Mucosa of stomach (tissue), 1 donor: ENCODE results near the gene RBM4.

Experiments used
- H3K27me3 ChIP-seq: one replicate; pipeline ENCODE4 v1.7.0; 2013; ENCODE audit warnings: mild to moderate bottlenecking, low read length; ENCODE audit not compliant: control insufficient read depth, insufficient read depth
- H3K36me3 ChIP-seq: one replicate; pipeline ENCODE4 v1.7.0; 2013; ENCODE audit warnings: low read length; ENCODE audit not compliant: control insufficient read depth, insufficient read depth
- H3K4me1 ChIP-seq: one replicate; pipeline ENCODE4 v1.7.0; 2013; ENCODE audit warnings: mild to moderate bottlenecking, low read length; ENCODE audit not compliant: control insufficient read depth, insufficient read depth
- H3K4me3 ChIP-seq: one replicate; pipeline ENCODE4 v1.7.0; 2013; ENCODE audit warnings: low read length
- H3K9ac ChIP-seq: one replicate; pipeline ENCODE4 v1.7.0; 2013; ENCODE audit warnings: mild to moderate bottlenecking, low read length, moderate library complexity
- H3K9me3 ChIP-seq: one replicate; pipeline ENCODE4 v1.7.0; 2013; ENCODE audit warnings: mild to moderate bottlenecking, low read length, moderate library complexity; ENCODE audit not compliant: control insufficient read depth
- donor health status: Pancreatic carcinoma.

Gene RBM4

DNA sequence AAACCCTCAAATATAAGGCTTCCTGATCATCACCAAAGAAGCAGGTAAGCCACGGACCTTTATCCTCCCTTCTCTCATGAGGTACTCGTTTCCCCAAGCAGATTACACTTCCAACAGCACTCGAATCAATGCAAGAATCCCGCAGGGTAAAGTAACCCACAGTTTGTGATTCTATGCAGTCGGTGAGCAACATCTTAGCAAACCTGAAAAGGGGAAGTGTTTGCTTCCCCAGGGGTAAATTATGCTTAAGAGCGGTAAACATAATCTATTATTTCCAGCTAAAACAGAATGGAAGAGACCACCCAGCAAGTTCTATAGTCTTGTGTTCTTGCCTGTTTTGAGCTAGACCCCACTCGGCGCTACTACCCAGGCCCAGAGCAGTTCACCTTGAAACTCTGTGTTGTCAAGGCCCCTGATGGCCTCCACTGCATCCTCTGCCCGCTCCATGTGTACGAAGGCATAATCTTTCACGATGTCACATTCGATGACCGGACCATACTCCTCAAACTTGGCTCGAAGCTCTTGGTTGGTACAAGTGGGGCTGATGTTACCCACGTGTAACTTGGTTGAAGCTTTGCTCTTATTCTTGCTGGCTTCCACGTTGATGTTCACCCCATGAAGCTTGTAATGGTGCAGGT, 37.9 kb downstream of the RBM4 start:
- Histone ChIP-seq H3K27me3 (no peaks in the 10 kb centered on the region), H3K9me3 (no peaks in the 10 kb centered on the region), H3K4me3 (no peak overlapping the region), H3K9ac (no peak overlapping the region), H3K36me3 (no peaks in the 10 kb centered on the region), H3K4me1 (peaks cover 14% of the 10 kb centered on the region)

DNA sequence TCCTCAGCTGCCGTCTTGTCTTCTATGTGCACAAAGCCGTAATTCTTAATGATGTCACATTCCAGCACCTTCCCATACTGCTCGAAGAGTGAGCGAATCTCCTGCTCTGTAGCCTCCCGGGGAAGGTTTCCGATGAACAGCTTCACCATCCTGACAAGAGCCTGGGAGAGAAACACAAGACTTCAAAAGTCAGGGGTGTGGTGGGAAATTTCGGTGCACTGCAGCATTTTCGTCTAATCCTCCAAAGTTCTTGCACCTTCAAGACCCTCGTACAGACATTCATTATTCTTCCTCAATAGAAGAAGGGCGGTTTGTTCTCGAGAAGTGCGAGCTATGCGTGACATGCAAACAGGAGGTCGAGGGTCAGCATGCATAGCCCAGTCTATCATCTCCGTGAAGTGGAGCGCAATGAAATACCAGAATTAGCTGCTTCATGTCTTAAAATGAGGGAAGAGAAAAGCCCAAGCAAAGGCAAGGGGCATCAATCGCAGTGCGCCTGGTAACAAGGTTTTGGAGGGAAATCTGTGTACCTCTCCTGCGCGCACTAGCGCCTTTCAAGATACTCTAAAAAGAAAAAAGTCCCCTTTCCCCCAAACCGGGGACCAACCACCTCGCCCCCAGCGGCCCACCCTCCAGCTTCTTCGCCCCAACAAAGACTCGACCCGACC, 38.6 kb downstream of the RBM4 start:
- peak overlapping the region; percentile 28 for H3K4me3 ChIP-seq
- H3K36me3 ChIP-seq: no peaks in the 10 kb centered on the region
- peaks cover 14% of the 10 kb centered on the region for H3K4me1 ChIP-seq
- peak overlapping the region; percentile 86 for H3K9ac ChIP-seq
- no peaks in the 10 kb centered on the region for H3K9me3 ChIP-seq
- H3K27me3 ChIP-seq: no peaks in the 10 kb centered on the region

GRCh38 chr11:66677599-66678375, 39.3 kb downstream of the RBM4 start, which contains the start of gene RBM4B:
RBM4B (minus strand) TSS chr11:66677887; CDS start chr11:66677079, 808 bp downstream.
- H3K9ac ChIP-seq: peak within 1 kb of the TSS; percentile 86

DNA sequence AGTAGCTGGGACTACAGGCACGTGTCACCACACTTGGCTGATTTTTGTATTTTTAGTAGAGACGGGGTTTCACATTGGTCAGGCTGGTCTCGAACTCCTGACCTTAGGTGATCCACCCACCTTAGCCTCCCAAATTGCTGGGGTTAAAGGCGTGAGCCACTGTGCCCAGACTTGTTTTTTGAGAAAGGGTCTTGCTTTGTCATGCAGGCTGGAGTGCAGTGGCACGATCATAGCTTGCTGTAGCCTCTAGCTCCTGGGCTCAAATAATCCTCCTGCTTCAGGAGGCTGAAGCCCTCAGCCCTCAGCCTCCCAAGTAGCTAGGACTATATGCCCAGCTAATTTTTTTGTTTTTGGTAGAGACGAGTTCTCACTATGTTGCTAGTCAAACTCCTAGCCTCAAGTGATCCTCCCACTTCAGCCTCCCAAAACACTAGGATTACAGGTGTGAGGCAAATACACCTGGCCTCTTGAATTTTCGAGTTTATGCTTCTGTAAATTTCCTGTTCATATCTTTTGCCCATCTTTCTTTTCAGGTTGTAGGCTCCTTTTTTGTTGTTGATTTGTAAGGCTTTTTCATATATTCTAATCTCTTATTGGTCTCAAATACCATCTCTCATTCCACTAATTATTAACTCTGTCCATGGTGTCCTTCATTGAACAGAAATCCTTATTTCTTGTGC, 42.6 kb downstream of the RBM4 start:
- no peak overlapping the region for H3K4me3 ChIP-seq
- H3K27me3 ChIP-seq: no peaks in the 10 kb centered on the region
- H3K4me1 ChIP-seq: peaks cover 13% of the 10 kb centered on the region
- no peak overlapping the region for H3K9ac ChIP-seq
- H3K36me3 ChIP-seq: no peaks in the 10 kb centered on the region
- no peaks in the 10 kb centered on the region for H3K9me3 ChIP-seq

More at GRCh38 chr11:66677599-66678375, 39.3 kb downstream of the RBM4 start, which contains the start of gene RBM4B:
- peaks cover 14% of the 10 kb centered on the region for H3K4me1 ChIP-seq
- no peaks in the 10 kb centered on the region for H3K27me3 ChIP-seq
- no peaks in the 10 kb centered on the region for H3K9me3 ChIP-seq
- H3K36me3 ChIP-seq: no peaks in the 10 kb centered on the region
- peak within 1 kb of the TSS; percentile 28 for H3K4me3 ChIP-seq

DNA sequence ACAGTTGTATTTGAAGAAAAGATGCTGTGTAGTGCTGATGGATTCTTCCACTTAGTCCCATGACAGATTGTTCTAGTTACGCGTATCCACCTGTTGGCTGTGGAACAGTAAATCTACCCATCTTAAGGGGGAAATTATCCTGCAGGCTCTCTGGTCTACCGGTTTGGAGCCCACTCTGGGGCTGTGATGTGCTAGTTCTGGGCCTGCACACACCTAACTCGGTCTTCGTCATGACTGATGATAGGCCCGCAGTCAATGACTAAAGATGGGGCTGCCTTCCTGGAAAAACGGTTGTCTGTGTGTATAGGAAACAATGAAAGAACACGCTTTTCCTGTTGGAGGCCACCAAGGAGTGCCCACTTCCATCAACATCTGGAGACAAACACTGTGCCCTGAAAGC, 45.4 kb downstream of the RBM4 start:
- H3K9ac ChIP-seq: no peak overlapping the region
- no peaks in the 10 kb centered on the region for H3K36me3 ChIP-seq
- no peaks in the 10 kb centered on the region for H3K9me3 ChIP-seq
- peaks cover under 1% of the 10 kb centered on the region for H3K4me1 ChIP-seq
- no peaks in the 10 kb centered on the region for H3K27me3 ChIP-seq
- no peak overlapping the region for H3K4me3 ChIP-seq

GRCh38 chr11:66684635-66685034, 46.1 kb downstream of the RBM4 start:
- Histone ChIP-seq H3K9me3 (no peaks in the 10 kb centered on the region), H3K9ac (no peak overlapping the region), H3K36me3 (no peaks in the 10 kb centered on the region), H3K4me1 (no peaks in the 10 kb centered on the region), H3K27me3 (no peaks in the 10 kb centered on the region), H3K4me3 (no peak overlapping the region)

DNA sequence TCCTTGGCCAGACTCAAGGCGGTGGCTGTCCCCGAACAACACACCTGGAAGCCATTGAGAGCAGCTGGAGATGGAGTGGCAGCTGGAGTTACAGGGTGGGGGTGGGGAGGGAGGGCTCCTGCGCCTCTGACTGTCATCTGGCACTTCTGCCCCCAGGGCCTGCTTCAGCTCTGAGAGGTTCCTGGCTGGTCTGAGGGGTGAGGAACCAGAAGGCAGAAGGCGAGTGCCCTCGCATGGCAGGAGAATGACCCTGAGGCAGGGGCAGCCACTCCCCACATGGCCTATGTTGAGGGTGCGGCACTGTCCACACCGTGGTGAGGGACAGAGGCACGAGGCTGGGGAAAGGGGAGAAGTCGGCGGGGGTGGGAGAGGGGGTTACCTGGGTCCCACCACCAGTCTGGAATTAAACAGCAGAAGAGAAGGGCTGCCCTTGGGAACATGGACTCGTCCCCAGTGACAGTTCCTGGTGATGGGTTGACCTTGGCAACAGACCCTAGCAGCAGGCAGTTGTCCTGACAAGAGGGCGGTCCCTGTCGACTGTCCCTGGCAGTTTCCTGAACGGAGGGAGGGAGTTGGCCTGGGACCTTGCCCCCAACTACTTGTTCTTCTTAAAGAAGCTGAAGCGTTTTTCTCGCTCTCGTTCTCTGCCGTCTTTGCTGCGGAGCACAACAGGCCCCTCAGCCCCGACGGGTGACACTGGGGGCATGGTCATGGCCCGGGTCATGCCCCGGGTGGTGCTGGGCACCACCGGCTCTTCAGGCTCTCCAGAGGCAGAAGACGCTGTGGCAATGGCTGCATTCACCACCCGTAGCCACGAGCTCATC, 47.0 kb downstream of the RBM4 start:
- H3K9ac ChIP-seq: no peak overlapping the region
- H3K4me3 ChIP-seq: no peak overlapping the region
- H3K36me3 ChIP-seq: no peaks in the 10 kb centered on the region
- no peaks in the 10 kb centered on the region for H3K4me1 ChIP-seq
- H3K9me3 ChIP-seq: no peaks in the 10 kb centered on the region
- no peaks in the 10 kb centered on the region for H3K27me3 ChIP-seq

- Histone ChIP-seq H3K9me3 (no peaks in the 10 kb centered on the region), H3K9ac (no peak overlapping the region), H3K36me3 (no peaks in the 10 kb centered on the region), H3K27me3 (no peaks in the 10 kb centered on the region), H3K4me1 (no peaks in the 10 kb centered on the region), H3K4me3 (no peak overlapping the region)
Measured at GRCh38 chr11:66686100-66686785, 47.7 kb downstream of the RBM4 start.

GRCh38 chr11:66686801-66687750, 48.6 kb downstream of the RBM4 start:
- Histone ChIP-seq H3K9me3 (no peaks in the 10 kb centered on the region), H3K4me3 (no peak overlapping the region), H3K27me3 (no peaks in the 10 kb centered on the region), H3K4me1 (no peaks in the 10 kb centered on the region), H3K36me3 (no peaks in the 10 kb centered on the region), H3K9ac (no peak overlapping the region)

- no peaks in the 10 kb centered on the region for H3K4me1 ChIP-seq
- no peak overlapping the region for H3K9ac ChIP-seq
- H3K9me3 ChIP-seq: no peaks in the 10 kb centered on the region
- H3K4me3 ChIP-seq: no peak overlapping the region
- H3K27me3 ChIP-seq: no peaks in the 10 kb centered on the region
- H3K36me3 ChIP-seq: no peaks in the 10 kb centered on the region
Measured at GRCh38 chr11:66687831-66688281, 49.4 kb downstream of the RBM4 start.
